KMS-11 (cell line): ENCODE data around the gene GPR183.
A peak's percentile ranks its signal among the peaks of the same experiment; 100 is the strongest.

ENCODE experiments used
- H2AFZ ChIP-seq: fragments of 200-600 bp; sonication (generic); 2 replicates; pipeline ENCODE4 v1.6.1; 2016; ENCODE audit warnings: antibody characterized with exemption, mixed run types, low read depth
- H3K27ac ChIP-seq: fragments of 200-600 bp; sonication (generic); 2 replicates; pipeline ENCODE4 v1.6.1; 2016; ENCODE audit warnings: mild to moderate bottlenecking, mixed run types
- H3K27me3 ChIP-seq: fragments of 200-600 bp; sonication (generic); 2 replicates; pipeline ENCODE4 v1.6.1; 2017; ENCODE audit warnings: mild to moderate bottlenecking, low read depth, mixed run types, moderate library complexity; ENCODE audit not compliant: insufficient read depth
- H3K36me3 ChIP-seq: fragments of 200-600 bp; sonication (generic); 2 replicates; pipeline ENCODE4 v1.6.1; 2017; ENCODE audit warnings: mild to moderate bottlenecking, mixed run types; ENCODE audit not compliant: insufficient read depth
- H3K4me1 ChIP-seq: fragments of 200-600 bp; sonication (generic); 2 replicates; pipeline ENCODE4 v1.6.1; 2016; ENCODE audit warnings: mild to moderate bottlenecking, low read depth, mixed run types; ENCODE audit not compliant: poor library complexity, severe bottlenecking
- H3K4me2 ChIP-seq: fragments of 200-600 bp; sonication (generic); 2 replicates; pipeline ENCODE4 v1.7.0; 2016; ENCODE audit warnings: mild to moderate bottlenecking, mixed run types
- H3K4me3 ChIP-seq: fragments of 200-600 bp; sonication (generic); IDR thresholded peaks from 2 replicates; pipeline ENCODE4 v1.6.1; 2017; ENCODE audit warnings: low read depth, low read length, mixed read lengths; ENCODE audit not compliant: insufficient read depth
- H3K79me2 ChIP-seq: fragments of 200-600 bp; sonication (generic); 2 replicates; pipeline ENCODE4 v1.6.1; 2016; ENCODE audit warnings: low read depth, mixed run types; ENCODE audit not compliant: insufficient read depth
- H3K9ac ChIP-seq: fragments of 200-600 bp; sonication (generic); 2 replicates; pipeline ENCODE4 v1.6.1; 2016; ENCODE audit warnings: mild to moderate bottlenecking, mixed run types
- H4K20me1 ChIP-seq: fragments of 200-600 bp; sonication (generic); 2 replicates; pipeline ENCODE4 v1.6.1; 2016; ENCODE audit warnings: mild to moderate bottlenecking, mixed run types; ENCODE audit not compliant: insufficient read depth
- TF ChIP-seq, protein P1 (sequence below): fragments of 200-600 bp; sonication (generic); conservative IDR thresholded peaks from 2 replicates; pipeline ENCODE4 v1.6.1; 2017; ENCODE audit warnings: low read depth, mild to moderate bottlenecking, antibody characterized with exemption, low read length, moderate library complexity, mixed read lengths

GPR183 gene

GRCh38 chr13:99341969-99342722, 34.9 kb upstream of the GPR183 start:
- TF ChIP-seq, protein P1, sequence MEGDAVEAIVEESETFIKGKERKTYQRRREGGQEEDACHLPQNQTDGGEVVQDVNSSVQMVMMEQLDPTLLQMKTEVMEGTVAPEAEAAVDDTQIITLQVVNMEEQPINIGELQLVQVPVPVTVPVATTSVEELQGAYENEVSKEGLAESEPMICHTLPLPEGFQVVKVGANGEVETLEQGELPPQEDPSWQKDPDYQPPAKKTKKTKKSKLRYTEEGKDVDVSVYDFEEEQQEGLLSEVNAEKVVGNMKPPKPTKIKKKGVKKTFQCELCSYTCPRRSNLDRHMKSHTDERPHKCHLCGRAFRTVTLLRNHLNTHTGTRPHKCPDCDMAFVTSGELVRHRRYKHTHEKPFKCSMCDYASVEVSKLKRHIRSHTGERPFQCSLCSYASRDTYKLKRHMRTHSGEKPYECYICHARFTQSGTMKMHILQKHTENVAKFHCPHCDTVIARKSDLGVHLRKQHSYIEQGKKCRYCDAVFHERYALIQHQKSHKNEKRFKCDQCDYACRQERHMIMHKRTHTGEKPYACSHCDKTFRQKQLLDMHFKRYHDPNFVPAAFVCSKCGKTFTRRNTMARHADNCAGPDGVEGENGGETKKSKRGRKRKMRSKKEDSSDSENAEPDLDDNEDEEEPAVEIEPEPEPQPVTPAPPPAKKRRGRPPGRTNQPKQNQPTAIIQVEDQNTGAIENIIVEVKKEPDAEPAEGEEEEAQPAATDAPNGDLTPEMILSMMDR = no peak
- no peaks in the 10 kb centered on the region for H3K36me3 ChIP-seq
- H3K4me1 ChIP-seq = peaks cover 26% of the 10 kb centered on the region
- no peak overlapping the region for H3K4me2 ChIP-seq
- no peaks in the 10 kb centered on the region for H3K79me2 ChIP-seq
- no peaks in the 10 kb centered on the region for H4K20me1 ChIP-seq
- no peak overlapping the region for H2AFZ ChIP-seq
- no peak overlapping the region for H3K9ac ChIP-seq
- H3K4me3 ChIP-seq = no peak overlapping the region
- no peak overlapping the region for H3K27ac ChIP-seq
- no peaks in the 10 kb centered on the region for H3K27me3 ChIP-seq

- no peak overlapping the region for H3K4me3 ChIP-seq
- no peaks in the 10 kb centered on the region for H3K36me3 ChIP-seq
- no peaks in the 10 kb centered on the region for H3K27me3 ChIP-seq
- H2AFZ ChIP-seq = no peak overlapping the region
- H4K20me1 ChIP-seq = no peaks in the 10 kb centered on the region
- H3K27ac ChIP-seq = no peak overlapping the region
- no peak overlapping the region for H3K4me2 ChIP-seq
- TF ChIP-seq, protein P1 = no peak
- no peaks in the 10 kb centered on the region for H3K79me2 ChIP-seq
- H3K9ac ChIP-seq = no peak overlapping the region
- H3K4me1 ChIP-seq = peaks cover 26% of the 10 kb centered on the region
Observed at GRCh38 chr13:99340638-99341037, 33.4 kb upstream of the GPR183 start.

DNA sequence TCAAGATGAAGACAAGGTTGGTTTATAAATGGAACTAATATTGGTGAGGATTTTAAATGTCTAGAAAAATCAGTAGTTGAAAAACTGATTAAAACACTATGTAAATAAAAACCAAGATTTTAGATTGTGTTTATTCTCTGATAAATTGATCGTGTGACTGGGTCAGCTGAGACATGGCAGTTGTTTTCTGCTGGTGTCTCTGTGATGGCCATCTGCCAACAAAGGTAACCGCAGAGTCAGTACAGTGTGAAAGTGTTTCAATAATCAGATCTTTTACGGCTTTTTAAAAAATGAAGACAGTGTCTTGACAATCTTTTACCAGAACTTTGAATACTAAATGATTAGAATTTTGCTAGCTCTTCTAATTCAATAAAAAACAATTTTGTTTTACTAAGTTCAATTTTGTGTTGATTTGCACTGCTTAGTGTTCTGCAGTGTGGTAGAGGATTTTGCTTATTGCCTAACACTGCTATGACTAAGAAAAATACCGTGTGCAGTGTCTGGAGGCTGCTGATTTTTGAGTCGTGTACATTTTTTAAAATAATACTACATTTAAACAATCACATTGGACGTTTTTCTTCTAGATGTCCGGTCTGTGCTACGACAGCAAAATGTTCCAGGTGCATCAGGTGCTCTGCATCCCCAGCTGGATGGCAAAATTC, 32.7 kb upstream of the GPR183 start:
- Histone ChIP-seq H3K4me3 (no peak overlapping the region), H3K36me3 (no peaks in the 10 kb centered on the region), H3K4me2 (peak overlapping the region; percentile 7; the same call in 1 of the 2 replicates), H3K9ac (no peak overlapping the region), H3K79me2 (no peaks in the 10 kb centered on the region), H3K27ac (no peak overlapping the region), H3K4me1 (peaks cover 26% of the 10 kb centered on the region), H4K20me1 (no peaks in the 10 kb centered on the region), H3K27me3 (no peaks in the 10 kb centered on the region), H2AFZ (no peak overlapping the region)
- TF ChIP-seq, protein P1 = no peak

GRCh38 chr13:99339230-99339721, 32.1 kb upstream of the GPR183 start:
- no peaks in the 10 kb centered on the region for H3K79me2 ChIP-seq

More at GRCh38 chr13:99339230-99339721, 32.1 kb upstream of the GPR183 start:
- TF ChIP-seq, protein P1 = no peak
- Histone ChIP-seq H4K20me1 (no peaks in the 10 kb centered on the region), H3K9ac (no peak overlapping the region), H3K4me3 (no peak overlapping the region), H3K4me1 (peaks cover 26% of the 10 kb centered on the region), H3K4me2 (peak overlapping the region; percentile 7; the same call in 1 of the 2 replicates), H3K36me3 (no peaks in the 10 kb centered on the region), H2AFZ (no peak overlapping the region), H3K27me3 (no peaks in the 10 kb centered on the region), H3K27ac (no peak overlapping the region)
